Aorta (tissue), 5 donors: ENCODE results near the gene FAM124A. TPM values are rescaled to one million over a fixed set of nuclear protein-coding genes. Genes with fewer than 3 reads are reported as not detected.

ENCODE experiments used
- ATAC-seq: fragments of 200-7000 bp; cut with Tn5 transposase; one replicate; pipeline ENCODE4 v1.9.1; 2022; ENCODE audit warnings: moderate library complexity; ENCODE audit not compliant: low FRiP score
- DNase-seq, 2 donors: peaks; one replicate each; pipeline ENCODE4 v3.0.0-alpha.2; 2020
- H3K27ac ChIP-seq, 2 donors: one replicate each; pipeline ENCODE4 v1.5.1; 2013; ENCODE audit warnings: low read length in 2 of 2, mild to moderate bottlenecking in 2 of 2, moderate library complexity in 2 of 2, control low read depth in 1 of 2, inconsistent platforms in 1 of 2, low read depth in 1 of 2
- H3K27me3 ChIP-seq, 2 donors: one replicate each; pipeline ENCODE4 v1.6.1; 2013; ENCODE audit warnings: control low read depth in 1 of 2, low read length in 1 of 2, mild to moderate bottlenecking in 1 of 2, moderate library complexity in 1 of 2; ENCODE audit not compliant: insufficient read depth in 2 of 2, control insufficient read depth in 1 of 2
- H3K36me3 ChIP-seq, 2 donors: one replicate each; pipeline ENCODE4 v1.6.1; 2013; ENCODE audit warnings: control low read depth in 1 of 2, low read length in 1 of 2, mild to moderate bottlenecking in 1 of 2; ENCODE audit not compliant: insufficient read depth in 2 of 2, control insufficient read depth in 1 of 2
- H3K4me1 ChIP-seq, 2 donors: one replicate each; pipeline ENCODE4 v1.6.1; 2013; ENCODE audit warnings: low read length in 2 of 2, control low read depth in 1 of 2, mild to moderate bottlenecking in 1 of 2, moderate library complexity in 1 of 2; ENCODE audit not compliant: insufficient read depth in 2 of 2, control insufficient read depth in 1 of 2
- H3K4me3 ChIP-seq, 2 donors: one replicate each; pipeline ENCODE4 v1.5.1; 2013; ENCODE audit warnings: low read length in 2 of 2, control low read depth in 1 of 2, mild to moderate bottlenecking in 1 of 2
- H3K9me3 ChIP-seq: one replicate; pipeline ENCODE4 v1.6.1; 2013; ENCODE audit warnings: mild to moderate bottlenecking, low read length; ENCODE audit not compliant: control insufficient read depth
- WGBS, 2 donors: extraction: QIAGEN DNeasy Blood & Tissue Kit; methylation state at CpG; one replicate each; pipeline ENCODE4 v1.1.7; 2013; 5-methylcytosine and 5-hydroxymethylcytosine counted together
- intact Hi-C, 2 donors: fragments of 100-400 bp; cut with DNase I; formaldehyde crosslinking; loops; one replicate each; pipeline versions ENCODE4 v1.14.2 to v1.15.0; 2022
- long read RNA-seq, 2 donors: library from polyadenylated mRNA; unstranded; transcript quantifications; one replicate each; pipeline ENCODE4 v2.0.0, GENCODE V29; 2020 to 2021
- polyA plus RNA-seq, 2 donors: library from polyadenylated mRNA; stranded (reverse); fragments of 200-250 nt; gene quantifications; one replicate each; pipeline ENCODE4 v1.2.3, GENCODE V29; 2013
- total RNA-seq, 2 donors: library from RNA; stranded (reverse); fragmentation: NEBNext Ultra II Directional; extraction: Animal tissue kit (Norgen Biotek cat#: 25700); gene quantifications; one replicate each; pipeline ENCODE4 v1.2.1, GENCODE V29; 2021
- donor health status: healthy with polysubstance abuse.
- donor health status: Bipolar disorder and iron deficiency.
- donor health status: DM: no; HTN: no; CAD: no.
- donor health status: DM: no; HTN: no; CAD: no.
- donor health status: DM: yes; HTN: yes; CAD: no.

FAM124A gene
- total RNA-seq (1 to 10 TPM; 7.2 to 9.2 TPM), polyA plus RNA-seq (1 to 10 TPM; 1.6 to 1.7 TPM)
- long read RNA-seq, donor 1, partial matches to known transcripts = 0 of 9 reads
- long read RNA-seq, donor 1, other reads (novel, unspliced or antisense) = 9 of 9 reads
- long read RNA-seq, donor 2, full-length matches to known transcripts = 1 of 9 reads
- long read RNA-seq, donor 2, partial matches to known transcripts = 1 of 9 reads
- long read RNA-seq, donor 2, other reads (novel, unspliced or antisense) = 7 of 9 reads

GRCh38 chr13:51222037-51222685, at the start of gene FAM124A:
FAM124A (plus strand) TSS chr13:51222398; CDS start chr13:51222502, 104 bp downstream.
- Histone ChIP-seq H3K27me3 (no peaks in the 10 kb centered on the region), H3K4me3 (peak within 1 kb of the TSS; percentile 12 to 80), H3K36me3 (no peaks in the 10 kb centered on the region), H3K9me3 (no peaks in the 10 kb centered on the region), H3K27ac (no peak within 1 kb of the TSS), H3K4me1 (no peaks in the 10 kb centered on the region)
- DNase-seq = peak; percentile 51 to 87
- intact Hi-C loops = loop anchor here (5.0 kb wide), 1 partner anchor 65 kb away; no protein-coding TSS in a partner anchor
- ATAC-seq = peak; percentile 85
- 0 to 1% methylated on average over 27 to 106 of the region's 106 CpGs for WGBS, 2 donors

- ATAC-seq (no peak), DNase-seq (no peak)
- Histone ChIP-seq H3K27me3 (no peaks in the 10 kb centered on the region), H3K36me3 (no peaks in the 10 kb centered on the region), H3K27ac (no peak overlapping the region), H3K9me3 (no peaks in the 10 kb centered on the region), H3K4me3 (no peak overlapping the region), H3K4me1 (no peaks in the 10 kb centered on the region)
- intact Hi-C loops = no loop called here
- 76 to 83% methylated on average over 8 of the region's 8 CpGs for WGBS, 2 donors
Observed at GRCh38 chr13:51175021-51175420, 47.2 kb upstream of the FAM124A start.

- WGBS, 2 donors = 73 to 74% methylated on average over 1 of the region's 1 CpG
Observed at GRCh38 chr13:51175639-51176038, 46.6 kb upstream of the FAM124A start.

GRCh38 chr13:51177188-51177587, 45.0 kb upstream of the FAM124A start:
- Histone ChIP-seq H3K9me3 (no peaks in the 10 kb centered on the region), H3K27ac (no peak overlapping the region), H3K4me3 (no peak overlapping the region), H3K4me1 (no peaks in the 10 kb centered on the region), H3K27me3 (no peaks in the 10 kb centered on the region), H3K36me3 (no peaks in the 10 kb centered on the region)
- ATAC-seq (no peak), DNase-seq (no peak)
- 88 to 94% methylated on average over 1 of the region's 1 CpG for WGBS, 2 donors
- intact Hi-C loops = no loop called here

More at GRCh38 chr13:51175639-51176038, 46.6 kb upstream of the FAM124A start:
- Histone ChIP-seq H3K9me3 (no peaks in the 10 kb centered on the region), H3K27me3 (no peaks in the 10 kb centered on the region), H3K4me3 (no peak overlapping the region), H3K36me3 (no peaks in the 10 kb centered on the region), H3K27ac (no peak overlapping the region), H3K4me1 (no peaks in the 10 kb centered on the region)
- no peak for DNase-seq
- intact Hi-C loops = no loop called here
- no peak for ATAC-seq

- H3K4me3 ChIP-seq = no peak overlapping the region
- intact Hi-C loops = no loop called here
- WGBS, 2 donors = 86 to 89% methylated on average over 4 of the region's 4 CpGs
Observed at GRCh38 chr13:51178456-51179074, 43.6 kb upstream of the FAM124A start.

GRCh38 chr13:51179432-51179971, 42.7 kb upstream of the FAM124A start:
- intact Hi-C loops = no loop called here
- WGBS, 2 donors = 80 to 83% methylated on average over 5 of the region's 5 CpGs

More at GRCh38 chr13:51178456-51179074, 43.6 kb upstream of the FAM124A start:
- H3K27me3 ChIP-seq = no peaks in the 10 kb centered on the region
- no peak for DNase-seq
- no peaks in the 10 kb centered on the region for H3K36me3 ChIP-seq
- H3K9me3 ChIP-seq = no peaks in the 10 kb centered on the region
- H3K4me1 ChIP-seq = no peaks in the 10 kb centered on the region
- ATAC-seq = no peak
- H3K27ac ChIP-seq = no peak overlapping the region

GRCh38 chr13:51180853-51181511, 41.2 kb upstream of the FAM124A start:
- no peak for DNase-seq
- WGBS, 2 donors = 40 to 45% methylated on average over 2 of the region's 2 CpGs
- Histone ChIP-seq H3K36me3 (no peaks in the 10 kb centered on the region), H3K27ac (no peak overlapping the region), H3K4me1 (no peaks in the 10 kb centered on the region), H3K27me3 (no peaks in the 10 kb centered on the region), H3K9me3 (no peaks in the 10 kb centered on the region), H3K4me3 (no peak overlapping the region)
- intact Hi-C loops = no loop called here
- ATAC-seq = no peak

More at GRCh38 chr13:51179432-51179971, 42.7 kb upstream of the FAM124A start:
- DNase-seq = no peak
- no peaks in the 10 kb centered on the region for H3K9me3 ChIP-seq
- no peak overlapping the region for H3K4me3 ChIP-seq
- H3K27me3 ChIP-seq = no peaks in the 10 kb centered on the region
- no peaks in the 10 kb centered on the region for H3K36me3 ChIP-seq
- H3K27ac ChIP-seq = no peak overlapping the region
- no peak for ATAC-seq
- H3K4me1 ChIP-seq = no peaks in the 10 kb centered on the region

GRCh38 chr13:51181786-51182383, 40.3 kb upstream of the FAM124A start:
- no peaks in the 10 kb centered on the region for H3K27me3 ChIP-seq
- no peak overlapping the region for H3K4me3 ChIP-seq
- H3K9me3 ChIP-seq = no peaks in the 10 kb centered on the region
- DNase-seq (no peak), ATAC-seq (no peak)
- WGBS, 2 donors = 43% methylated on average over 4 of the region's 4 CpGs
- no peaks in the 10 kb centered on the region for H3K4me1 ChIP-seq
- intact Hi-C loops = no loop called here
- H3K27ac ChIP-seq = no peak overlapping the region
- no peaks in the 10 kb centered on the region for H3K36me3 ChIP-seq
